Measurements from ENCODE around the gene SSH2.
"Not testable (repeated sequence)": the region's sequence is repeated elsewhere in the genome, so short reads cannot be mapped to it uniquely, and the experiment has no call there.

Gene SSH2

DNA sequence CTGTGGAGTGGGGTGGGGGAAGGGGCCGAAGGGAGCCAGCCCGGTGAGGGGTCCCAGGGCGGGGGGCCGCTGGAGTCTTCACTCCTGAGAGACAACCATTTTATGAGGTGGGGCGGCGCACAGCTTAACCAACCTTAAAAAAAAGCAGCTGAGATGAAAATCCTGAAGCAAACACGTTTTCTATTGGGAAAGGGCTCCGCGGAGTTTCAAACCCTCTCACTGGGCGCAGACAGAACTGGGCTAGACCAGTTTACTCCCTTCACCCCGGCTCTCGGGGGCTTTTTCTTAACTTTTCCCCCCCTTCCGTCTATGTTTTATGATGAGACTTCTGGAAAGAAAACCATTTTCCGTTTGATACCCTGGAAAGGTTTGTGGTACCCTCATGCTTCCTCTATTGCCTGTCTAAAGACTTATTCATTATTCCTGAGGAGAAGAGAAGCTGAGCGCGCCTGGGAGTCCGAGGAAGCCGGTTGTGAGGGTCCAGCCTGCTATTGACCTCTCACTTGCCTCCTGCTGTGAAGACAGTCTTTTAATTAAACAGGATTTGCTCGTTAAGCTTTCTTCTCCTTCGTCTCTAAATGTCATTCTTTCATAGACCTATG is 482 bp upstream of the SSH2 start:
- DNase-seq = no peak

DNA sequence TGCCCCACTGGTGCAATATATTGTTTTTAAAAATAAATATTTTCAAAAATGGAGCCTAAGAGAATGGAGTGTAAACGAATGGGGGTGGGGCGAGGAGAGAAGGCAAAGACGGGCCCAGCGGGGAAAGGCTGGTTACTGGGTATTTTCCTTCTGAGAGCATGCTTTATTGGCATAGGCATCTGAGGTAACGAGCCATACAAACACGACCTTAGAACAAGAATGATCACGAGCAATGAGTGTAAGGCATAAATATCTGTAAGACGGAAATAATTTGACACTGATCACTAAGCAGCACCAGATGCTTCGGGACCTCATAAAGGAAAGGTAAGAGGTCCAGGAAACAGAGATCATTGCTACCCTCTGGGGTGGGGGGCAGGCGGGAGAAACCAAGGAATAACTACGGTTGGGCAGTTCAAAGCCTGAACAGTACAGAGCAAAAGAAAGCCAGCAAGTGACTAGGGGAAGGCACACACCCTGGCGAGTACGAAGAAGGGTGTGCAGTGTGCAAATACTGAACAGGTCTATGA is 959 bp downstream of the SSH2 start:
- no peak for DNase-seq

GRCh38 chr17:29927546-29927945 is 2.5 kb downstream of the SSH2 start:
- no peak for DNase-seq

GRCh38 chr17:29924786-29925185 is 5.2 kb downstream of the SSH2 start:
- no peak for DNase-seq

DNA sequence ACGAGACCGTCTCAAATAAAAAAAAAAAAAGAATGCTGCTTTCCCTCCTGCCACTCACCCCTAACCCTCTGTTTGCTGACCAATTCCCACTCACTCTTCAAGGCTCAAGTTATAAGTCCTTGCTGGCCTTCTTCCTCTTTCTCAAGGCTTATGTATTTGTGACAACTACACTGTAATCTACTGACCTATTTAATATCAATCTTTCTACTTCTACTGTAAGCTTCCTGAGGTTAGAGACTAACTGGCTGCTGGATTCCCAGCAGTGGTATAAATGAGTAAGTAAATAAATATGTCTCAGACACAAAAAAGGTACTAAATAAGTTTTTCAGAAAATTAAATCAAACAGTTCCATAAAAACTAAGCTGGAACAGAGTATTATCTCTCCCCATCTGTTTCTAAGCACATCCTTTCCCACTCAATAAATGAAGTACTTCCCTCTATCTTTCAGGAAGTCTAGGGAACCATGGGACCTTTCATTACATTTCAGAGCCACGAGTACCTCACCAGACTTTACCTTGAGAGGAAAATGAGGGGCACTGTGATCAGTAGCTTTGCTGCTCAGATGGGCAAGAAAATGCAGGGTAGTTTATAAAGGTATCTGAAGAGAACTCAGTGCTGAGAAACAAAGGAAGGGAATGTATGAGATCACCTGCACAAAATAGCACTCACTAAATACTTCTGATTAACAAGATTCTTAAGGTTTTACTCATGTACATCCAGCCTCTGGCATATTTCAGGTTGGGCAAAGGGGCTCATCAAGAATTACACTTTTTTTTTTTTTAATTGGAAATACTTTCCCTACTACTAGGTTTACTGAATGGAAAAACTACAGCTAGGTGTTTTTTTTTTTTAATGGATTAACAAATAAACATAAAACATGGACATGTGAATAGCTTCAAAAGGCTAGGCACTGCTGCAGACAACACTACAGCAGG is 10.8 kb downstream of the SSH2 start:
- no peak for DNase-seq

- DNase-seq = no peak
These were observed 12.0 kb downstream of the SSH2 start for GRCh38 chr17:29918016-29918415.

DNA sequence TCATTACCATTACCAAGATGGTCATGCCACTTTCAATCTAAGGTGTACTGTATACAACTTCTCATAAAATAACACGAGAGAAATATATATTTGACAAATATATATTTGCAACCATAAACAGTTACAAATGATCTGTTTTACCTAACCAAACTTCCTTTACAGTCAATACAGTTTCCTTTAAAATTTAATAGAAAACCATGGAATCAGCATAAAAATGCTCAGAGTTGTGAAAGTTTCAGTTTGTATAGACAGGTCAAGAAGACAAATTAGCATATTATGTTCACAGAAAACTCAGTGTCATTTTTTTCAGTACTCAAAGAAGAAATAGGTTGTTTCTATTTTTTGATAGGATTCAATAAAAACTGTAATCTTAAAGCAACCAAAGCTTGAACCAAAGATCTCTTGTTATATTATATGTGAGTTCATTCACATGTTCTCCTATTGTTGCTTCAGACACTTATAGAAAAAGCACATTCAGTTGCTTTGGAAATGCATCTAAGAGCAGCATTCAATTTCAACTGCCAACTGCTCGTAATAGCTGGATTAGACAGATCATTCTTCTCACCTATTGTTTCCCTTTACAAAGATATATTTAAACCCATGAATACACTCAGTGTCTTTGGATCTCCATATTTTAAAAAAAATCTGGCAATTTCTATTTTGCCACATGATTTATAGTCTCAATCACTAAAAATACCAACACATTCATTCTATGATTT is 15.1 kb downstream of the SSH2 start:
- DNase-seq = no peak

- no peak for DNase-seq
These were observed 18.3 kb downstream of the SSH2 start for GRCh38 chr17:29911641-29912177.

DNA sequence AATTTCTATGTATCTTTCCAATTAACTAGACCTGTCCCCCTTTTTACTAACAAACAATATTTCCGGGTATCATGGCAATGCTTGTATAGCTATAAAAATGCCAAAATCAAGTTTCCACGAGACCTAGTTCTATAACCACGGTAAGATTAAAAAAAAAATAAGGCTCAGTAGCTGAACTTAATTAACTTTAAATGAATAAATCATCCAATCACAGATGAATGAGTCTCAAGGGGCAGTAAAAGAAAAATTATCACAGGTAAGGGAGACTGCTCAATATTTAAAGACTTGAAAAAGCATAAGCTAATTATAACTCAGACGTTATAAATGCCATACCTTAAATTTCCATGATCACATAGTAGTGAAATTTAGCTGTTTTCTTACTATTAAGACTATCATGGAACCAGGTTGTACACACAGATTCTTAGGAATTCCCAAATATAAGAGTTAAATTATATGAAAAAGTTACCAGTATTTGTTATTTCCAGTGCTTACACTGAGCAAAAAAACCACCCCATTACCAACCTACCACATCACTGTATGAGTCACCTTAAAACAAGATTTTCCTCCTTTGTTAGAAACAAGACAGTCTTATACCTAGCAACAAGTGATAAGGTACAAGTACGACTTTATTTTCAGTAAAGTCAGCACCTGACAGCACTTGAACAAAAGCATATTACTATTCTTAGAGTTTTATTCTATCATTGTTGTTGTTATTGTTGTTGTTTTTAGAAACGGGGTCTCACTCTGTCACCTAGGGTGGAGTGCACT is 20.6 kb downstream of the SSH2 start:
- no peak for DNase-seq

DNA sequence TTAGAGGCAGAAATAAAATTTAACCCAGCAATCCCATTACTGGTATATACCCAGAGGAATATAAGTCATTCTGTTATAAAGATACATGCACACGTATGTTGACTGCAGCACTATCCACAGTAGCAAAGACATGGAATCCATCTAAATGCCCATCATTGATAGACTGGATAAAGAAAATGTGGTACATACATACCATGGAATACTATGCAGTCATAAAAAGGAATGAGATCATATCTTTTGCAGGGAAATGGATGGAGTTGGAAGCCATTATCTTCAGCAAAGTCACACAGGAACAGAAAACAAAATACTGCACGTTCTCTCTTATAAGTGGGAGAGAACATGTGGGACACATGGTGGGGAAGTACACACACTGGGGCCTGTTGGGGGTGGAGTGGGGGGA is 23.1 kb downstream of the SSH2 start:
- DNase-seq = no peak

DNA sequence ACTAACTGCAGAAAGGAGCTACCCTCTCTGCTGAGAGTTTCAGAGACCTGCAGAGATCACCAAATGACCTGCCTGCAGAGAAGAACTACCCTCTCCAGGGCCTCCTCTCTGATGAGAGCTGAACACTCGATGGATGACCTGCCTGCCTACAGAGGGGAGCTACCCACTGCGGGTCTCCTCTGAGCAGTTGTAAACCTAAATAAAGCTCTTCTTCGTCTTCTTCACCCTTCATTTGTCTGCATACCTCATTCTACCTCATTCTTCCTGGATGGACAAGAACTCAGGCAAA is 24.2 kb downstream of the SSH2 start:
- DNase-seq = no peak

GRCh38 chr17:29905086-29905878 is 24.7 kb downstream of the SSH2 start:
- DNase-seq = no peak

DNA sequence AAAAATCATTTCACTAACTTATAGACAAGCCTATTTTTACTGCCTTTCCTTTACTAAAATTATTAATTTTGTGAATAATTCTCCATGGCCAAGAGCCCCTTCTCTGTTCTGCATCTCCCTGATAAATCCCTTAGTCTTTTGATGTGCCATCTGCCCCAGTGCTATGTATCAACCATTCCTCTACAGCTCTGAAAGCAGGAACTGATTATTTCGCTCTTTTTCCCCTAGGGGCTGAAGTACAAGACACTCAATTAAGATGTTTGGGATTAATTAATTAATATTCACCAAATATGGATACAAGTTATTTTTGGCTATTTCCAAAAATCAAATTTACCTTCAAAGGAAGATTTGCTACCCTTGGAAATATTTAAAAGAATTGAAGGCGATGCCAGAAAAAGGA is 26.6 kb downstream of the SSH2 start:
- no peak for DNase-seq

- DNase-seq = not testable (repeated sequence)
These were observed 32.9 kb downstream of the SSH2 start for GRCh38 chr17:29897136-29897535.

DNA sequence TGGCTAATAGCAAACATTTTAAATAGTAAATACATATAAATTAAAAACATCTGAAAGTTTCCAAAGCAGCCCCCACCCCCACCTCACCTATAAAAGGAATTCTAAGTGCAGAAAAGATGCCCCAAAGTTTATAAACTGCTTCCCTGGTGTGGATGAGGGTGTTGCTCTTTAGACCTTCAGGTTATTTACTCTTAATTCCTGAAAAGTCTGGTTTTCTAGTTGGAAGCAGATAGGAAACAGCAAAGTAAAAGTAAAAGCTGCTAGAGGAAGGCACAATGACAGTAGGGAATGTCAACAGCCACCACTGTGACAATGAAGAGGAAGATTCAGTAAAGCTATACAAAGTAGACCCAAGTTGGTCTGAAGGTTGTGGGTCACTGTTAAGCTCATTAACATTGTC is 37.8 kb downstream of the SSH2 start:
- no peak for DNase-seq

- no peak for DNase-seq
These were observed 38.9 kb downstream of the SSH2 start for GRCh38 chr17:29891131-29891530.

- no peak for DNase-seq
These were observed 44.9 kb downstream of the SSH2 start for GRCh38 chr17:29885031-29885640.

- no peak for DNase-seq
These were observed 46.5 kb downstream of the SSH2 start for GRCh38 chr17:29883497-29883896.

DNA sequence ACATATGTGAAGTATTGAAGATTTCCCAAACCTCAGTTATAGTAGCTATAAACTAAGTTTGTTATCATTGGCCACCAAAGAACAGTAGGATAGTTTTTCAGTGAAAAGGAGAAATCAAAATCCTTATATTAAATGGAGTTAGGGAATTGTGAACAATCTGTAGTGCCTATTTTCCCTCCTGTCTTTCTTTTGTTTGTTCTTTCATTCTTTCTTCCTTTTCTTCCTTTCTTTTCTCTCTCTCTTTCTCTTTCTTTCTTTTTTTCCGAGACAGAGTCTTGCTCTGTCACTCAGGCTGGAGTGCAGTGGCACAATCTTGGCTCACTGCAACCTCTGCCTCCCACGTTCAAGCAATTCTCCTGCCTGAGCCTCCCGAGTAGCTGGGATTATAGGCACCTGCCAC is 48.8 kb downstream of the SSH2 start:
- no peak for DNase-seq

DNA sequence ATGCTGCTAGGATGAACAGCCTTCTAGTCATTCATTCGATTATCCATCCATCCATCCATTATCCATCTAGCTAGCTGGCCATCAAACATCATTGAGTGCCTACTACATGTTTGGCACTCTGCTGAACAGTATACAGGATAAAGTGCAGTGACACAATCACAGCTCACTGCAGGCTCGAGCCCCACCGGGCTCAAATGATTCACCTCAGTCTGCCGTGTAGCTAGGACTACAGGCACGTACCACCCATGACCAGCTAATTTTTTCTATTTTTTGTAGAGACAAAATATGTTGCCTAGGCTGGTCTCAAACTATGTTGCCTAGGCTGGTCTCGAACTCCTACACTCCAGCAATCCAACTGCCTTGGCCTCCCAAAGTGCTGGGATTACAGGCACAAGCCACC is 50.0 kb downstream of the SSH2 start:
- no peak for DNase-seq

DNA sequence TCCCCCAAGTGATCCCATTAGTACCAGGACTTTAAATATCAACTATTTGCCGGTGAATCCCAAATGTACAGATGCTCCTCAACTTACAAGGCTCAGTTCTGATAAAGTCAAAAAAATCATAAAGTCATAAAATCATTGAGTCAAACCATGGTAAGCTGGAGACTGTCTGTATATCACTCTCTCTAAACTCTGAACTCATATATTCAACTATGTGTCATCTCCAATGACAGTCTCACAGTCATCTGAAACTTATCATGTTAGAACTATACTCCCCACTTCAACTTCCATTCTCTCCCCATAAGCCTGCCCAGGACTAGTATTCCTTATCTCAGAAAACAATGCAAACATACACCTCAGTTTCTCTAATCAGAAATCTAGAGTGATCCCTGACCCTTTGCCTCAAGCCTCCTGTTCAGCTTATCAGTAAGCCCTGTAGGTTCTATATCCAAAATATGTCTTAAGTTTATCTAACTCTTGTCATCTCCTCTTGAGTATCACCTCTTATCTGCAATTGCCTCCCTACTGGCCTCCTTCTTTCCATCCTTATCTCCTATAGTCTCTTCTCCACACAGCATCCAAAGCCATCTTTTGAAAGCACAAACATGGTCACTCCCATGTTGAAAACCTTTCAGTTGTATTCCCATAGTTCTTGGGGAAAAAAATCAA is 55.0 kb downstream of the SSH2 start:
- DNase-seq = no peak

All from activated T-cell treated with anti-CD3 and anti-CD28 coated beads, Interleukin-2, amount 50 U/mL, for 1 hour (primary cell).